PC-3 (cell line): ENCODE data around the gene CACNA1H.

ENCODE experiments used
- EZH2 ChIP-seq: fragments of 300-600 bp; sonication (generic); IDR thresholded peaks from one replicate; pipeline ENCODE4 v1.6.1; 2017; ENCODE audit warnings: antibody characterized with exemption, mild to moderate bottlenecking, low read length; ENCODE audit not compliant: unreplicated experiment
- EZH2phosphoT487 ChIP-seq: fragments of 300-600 bp; sonication (generic); IDR thresholded peaks from 2 replicates; pipeline ENCODE4 v1.6.1; 2018; ENCODE audit warnings: mild to moderate bottlenecking, antibody characterized with exemption, low read length, borderline replicate concordance
- TF ChIP-seq, protein P1 (sequence below): fragments of 300-600 bp; sonication (generic); conservative IDR thresholded peaks from 2 replicates; pipeline ENCODE4 v1.5.1; 2017; ENCODE audit warnings: antibody characterized with exemption, low read depth, mild to moderate bottlenecking, low read length

DNA sequence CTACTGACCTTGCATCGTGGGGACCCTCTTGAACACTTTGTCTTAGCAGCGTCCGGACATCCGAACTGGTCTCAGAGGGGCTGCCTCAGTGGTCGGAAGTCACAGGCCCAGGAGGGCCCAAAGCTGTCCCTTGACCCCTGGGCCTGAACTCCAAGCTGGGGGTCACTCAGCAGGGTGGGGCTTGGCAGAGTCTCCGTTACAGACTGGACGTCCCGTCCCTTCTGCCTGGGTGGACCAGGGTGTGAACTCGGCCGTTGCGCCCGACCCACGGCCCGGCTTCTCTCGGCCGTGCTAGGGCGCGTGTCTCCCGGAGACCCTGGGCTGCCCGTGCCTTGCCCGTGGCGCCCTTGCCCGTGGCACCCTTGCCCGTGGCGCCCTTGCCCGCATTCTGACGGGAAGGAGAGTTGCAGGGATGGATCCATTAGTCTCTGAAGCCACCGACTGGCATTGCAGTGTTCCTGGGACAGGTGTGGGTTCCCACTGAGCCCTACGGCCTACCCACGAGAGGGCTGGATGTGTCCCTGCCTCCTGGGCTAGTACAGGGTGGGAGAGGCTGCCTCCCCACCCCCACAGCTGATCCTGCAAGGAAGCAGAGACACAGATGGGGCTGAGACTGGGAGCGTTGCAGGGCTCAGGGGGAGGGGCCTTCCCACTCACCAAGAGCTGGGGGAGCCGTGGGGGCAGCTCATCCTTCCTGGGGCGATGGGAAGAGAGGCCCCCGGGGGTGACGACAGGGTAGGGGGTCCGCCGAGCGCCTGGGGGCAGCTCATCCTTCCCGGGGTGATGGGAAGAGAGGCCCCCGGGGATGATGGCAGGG, 4.9 kb downstream of the CACNA1H start:
- TF ChIP-seq, protein P1, sequence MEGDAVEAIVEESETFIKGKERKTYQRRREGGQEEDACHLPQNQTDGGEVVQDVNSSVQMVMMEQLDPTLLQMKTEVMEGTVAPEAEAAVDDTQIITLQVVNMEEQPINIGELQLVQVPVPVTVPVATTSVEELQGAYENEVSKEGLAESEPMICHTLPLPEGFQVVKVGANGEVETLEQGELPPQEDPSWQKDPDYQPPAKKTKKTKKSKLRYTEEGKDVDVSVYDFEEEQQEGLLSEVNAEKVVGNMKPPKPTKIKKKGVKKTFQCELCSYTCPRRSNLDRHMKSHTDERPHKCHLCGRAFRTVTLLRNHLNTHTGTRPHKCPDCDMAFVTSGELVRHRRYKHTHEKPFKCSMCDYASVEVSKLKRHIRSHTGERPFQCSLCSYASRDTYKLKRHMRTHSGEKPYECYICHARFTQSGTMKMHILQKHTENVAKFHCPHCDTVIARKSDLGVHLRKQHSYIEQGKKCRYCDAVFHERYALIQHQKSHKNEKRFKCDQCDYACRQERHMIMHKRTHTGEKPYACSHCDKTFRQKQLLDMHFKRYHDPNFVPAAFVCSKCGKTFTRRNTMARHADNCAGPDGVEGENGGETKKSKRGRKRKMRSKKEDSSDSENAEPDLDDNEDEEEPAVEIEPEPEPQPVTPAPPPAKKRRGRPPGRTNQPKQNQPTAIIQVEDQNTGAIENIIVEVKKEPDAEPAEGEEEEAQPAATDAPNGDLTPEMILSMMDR: no peak
- TF ChIP-seq EZH2phosphoT487: no peak
- TF ChIP-seq EZH2: no peak
